GM19395 (cell line): ENCODE results near the gene CRKL.
"Not testable (repeated sequence)": the region's sequence is repeated elsewhere in the genome, so short reads cannot be mapped to it uniquely, and the experiment has no call there.

ENCODE experiments used
- ATAC-seq: cut with Tn5 transposase; IDR thresholded peaks from one replicate; pipeline ENCODE4 v1.9.1; 2021; ENCODE audit warnings: mild to moderate bottlenecking, moderate library complexity; ENCODE audit not compliant: unreplicated experiment

The CRKL gene

DNA sequence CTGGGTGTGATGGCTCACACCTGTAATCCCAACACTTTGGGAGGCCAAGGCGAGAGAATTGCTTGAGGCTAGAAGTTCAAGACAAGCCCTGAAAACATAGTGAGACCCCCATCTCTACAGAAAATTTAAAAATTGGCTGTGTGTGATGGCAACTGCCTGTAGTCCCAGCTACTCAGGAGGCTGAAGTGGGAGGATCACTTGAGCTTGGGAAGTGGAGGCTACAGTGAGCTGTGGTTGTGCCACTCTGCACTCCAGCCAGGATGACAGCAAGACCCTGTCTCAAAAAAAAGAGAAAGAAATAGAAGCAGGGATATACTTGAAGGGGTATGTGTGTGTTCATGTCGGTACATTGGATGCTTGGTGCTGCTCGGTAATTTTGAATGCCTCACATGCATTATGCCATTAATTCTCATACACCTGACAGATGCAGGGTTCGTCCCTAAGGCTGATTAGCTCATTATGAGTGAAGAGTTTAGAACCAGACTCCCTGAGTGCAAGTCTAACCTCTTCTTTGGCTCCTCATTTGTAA lies 14.0 kb downstream of the CRKL start:
- ATAC-seq: no peak

DNA sequence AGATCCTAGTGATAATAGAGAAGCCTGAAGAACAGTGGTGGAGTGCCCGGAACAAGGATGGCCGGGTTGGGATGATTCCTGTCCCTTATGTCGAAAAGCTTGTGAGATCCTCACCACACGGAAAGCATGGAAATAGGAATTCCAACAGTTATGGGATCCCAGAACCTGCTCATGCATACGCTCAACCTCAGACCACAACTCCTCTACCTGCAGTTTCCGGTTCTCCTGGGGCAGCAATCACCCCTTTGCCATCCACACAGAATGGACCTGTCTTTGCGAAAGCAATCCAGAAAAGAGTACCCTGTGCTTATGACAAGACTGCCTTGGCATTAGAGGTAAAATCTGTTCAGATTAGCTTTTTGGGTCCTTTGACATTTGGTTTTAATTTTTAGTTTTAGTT lies 16.7 kb downstream of the CRKL start:
- no peak for ATAC-seq

DNA sequence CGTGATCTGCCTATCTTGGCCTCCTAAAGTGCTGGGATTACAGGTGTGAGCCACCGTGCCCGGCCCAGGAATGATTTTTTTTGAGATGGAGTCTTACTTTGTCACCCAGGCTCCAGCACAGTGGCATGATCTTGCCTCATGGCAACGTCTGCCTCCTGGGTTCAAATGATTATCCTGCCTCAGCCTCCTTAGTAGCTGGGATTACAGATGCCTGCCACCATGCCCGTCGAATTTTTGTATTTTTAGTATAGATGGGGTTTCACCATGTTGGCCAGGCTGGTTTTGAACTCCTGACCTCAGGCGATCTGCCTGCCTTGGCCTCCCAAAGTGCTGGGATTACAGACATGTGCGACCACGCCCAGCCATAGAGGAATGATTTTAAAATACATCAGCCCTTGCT lies 17.8 kb downstream of the CRKL start:
- ATAC-seq: not testable (repeated sequence)

DNA sequence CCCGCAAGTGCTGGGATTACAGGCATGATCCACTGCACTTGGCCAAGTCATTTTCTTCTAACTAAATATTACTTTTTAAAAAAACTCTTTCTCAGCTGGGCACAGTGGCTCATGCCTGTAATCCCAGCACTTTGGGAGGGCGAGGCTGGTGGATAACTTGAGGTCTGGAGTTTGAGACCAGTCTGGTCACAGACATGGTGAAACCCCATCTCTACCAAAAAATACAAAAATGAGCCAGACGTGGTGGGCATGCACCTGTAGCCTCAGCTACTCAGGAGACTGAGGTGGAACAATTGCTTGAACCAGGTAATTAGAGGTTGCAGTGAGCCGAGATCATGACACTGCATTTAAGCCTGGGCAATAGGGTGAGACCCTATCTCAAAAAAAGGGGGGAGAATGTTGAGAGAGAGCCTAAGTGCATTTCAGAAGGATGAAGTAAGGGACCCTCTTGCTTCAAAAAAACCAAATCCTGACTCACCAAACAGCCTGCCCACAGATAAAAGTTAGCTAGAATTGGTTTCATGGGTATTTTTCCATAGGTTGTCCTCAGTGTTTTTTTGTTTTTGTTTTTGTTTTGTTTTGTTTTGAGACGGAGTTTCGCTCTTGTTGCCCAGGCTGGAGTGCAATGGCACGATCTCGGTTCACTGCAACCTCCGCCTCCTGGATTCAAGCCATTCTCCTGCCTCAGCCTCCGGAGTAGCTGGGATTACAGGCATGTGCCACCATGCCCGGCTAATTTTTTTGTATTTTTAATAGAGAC lies 18.8 kb downstream of the CRKL start:
- not testable (repeated sequence) for ATAC-seq

- ATAC-seq: no peak
These were observed 20.0 kb downstream of the CRKL start for GRCh38 chr22:20937031-20937793.

DNA sequence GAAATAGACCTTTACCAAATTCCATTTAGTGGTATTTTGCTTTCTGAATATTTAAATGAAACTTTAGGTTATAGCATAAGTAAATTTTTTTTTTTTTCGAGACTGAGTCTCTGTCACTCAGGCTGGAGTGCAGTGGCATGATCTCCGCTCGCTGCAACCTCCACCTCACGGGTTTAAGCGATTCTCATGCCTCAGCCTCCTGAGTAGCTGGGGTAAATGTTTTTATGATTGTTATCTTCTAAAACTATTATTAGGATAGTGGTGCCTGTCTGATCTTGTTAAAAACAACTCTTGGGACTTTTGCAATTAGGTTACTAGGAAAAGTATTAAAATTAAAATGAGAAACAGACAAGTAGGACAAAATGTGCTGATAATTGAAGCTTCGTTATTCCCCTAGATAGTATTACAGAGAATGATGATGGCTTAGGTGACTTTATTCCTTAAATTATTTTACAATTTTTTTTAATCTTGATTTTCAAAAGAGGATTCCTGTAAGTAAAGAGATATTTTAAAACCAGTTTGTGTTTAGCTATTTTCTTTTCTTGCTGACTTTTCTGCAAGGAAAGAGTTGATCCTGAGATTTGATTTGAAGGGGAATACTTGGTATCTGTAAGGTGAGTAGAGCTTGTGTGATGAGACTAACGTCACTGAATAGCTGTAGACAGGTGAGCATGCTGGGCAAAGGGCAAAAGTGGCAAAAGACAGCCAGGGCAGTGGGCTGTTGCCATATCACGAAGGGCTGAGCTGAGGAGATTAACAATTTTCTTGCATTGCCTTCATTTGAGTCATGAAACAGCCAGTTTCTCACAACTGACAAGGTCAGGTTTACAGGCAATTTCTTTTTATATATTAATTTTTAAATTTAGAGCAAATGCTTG lies 20.8 kb downstream of the CRKL start:
- no peak for ATAC-seq

- not testable (repeated sequence) for ATAC-seq
These were observed 22.4 kb downstream of the CRKL start for GRCh38 chr22:20939457-20940185.

- no peak for ATAC-seq
These were observed 23.0 kb downstream of the CRKL start for GRCh38 chr22:20940186-20940651.

GRCh38 chr22:20940904-20941385 lies 23.7 kb downstream of the CRKL start:
- ATAC-seq: no peak

DNA sequence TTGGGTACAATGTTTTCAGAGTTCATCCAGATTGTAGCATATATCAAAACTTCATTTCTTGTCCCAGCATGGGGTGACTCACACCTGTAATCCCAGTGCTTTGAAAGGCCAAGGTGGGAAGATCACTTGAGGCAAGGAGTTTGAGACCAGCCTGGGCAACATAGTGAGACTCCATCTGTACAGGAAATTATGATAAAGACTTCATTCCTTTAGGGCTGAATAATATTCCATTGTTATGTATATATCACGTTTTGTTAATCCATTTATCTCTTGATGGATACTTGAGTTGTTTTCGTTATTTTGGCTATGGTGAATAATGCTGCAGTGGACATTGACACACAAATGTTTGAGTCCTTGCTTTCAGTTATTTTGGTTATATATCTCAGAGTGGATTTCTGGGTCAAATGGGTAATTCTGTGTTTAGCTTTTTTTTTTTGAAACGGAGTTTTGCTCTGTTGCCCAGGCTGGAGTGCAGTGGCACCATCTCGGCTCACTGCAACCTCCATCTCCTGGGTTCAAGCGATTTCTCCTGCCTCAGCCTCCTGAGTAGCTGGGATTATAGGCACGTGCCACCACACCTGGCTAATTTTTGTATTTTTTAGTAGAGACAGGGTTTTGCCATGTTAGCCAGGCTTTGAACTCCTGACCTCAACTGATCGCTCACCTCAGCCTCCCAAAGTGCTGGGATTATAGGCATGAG lies 25.1 kb downstream of the CRKL start:
- not testable (repeated sequence) for ATAC-seq

DNA sequence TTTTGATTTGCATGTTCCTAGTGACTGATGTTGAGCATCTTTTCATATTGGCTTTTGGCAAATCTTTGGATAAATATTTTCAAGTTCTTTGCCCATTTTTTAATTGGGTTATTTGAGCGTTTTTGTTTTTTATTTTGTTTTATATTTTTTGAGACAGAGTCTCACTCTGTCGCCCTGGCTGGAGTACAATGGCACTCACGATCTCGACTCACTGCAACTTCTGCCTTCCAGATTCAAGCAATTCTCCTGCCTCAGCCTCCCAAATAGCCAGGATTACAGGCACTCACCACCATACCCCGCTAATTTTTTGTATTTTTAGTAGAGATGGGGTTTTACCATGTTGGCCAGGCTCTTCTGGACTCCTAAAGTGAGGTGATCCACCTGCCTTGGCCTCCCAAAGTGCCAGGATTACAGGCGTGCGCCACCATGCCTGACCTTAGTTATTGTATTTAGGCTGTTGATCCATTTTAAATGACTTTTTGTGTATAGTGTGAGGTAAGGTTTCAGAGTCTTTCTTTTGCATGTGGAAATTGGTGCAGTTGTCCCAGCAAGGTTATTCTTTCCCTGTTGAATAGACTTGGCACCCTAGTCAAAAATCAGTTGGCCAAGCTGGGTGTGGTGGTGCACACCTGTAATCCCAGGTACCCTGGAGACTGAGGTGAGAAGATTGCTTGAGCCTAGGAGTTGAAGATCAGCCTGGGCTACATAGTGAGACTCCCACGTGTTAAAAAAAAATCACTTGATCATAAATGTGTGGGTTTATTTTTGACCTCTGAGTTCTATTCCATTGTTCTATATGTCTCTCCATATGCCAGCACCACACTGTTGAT lies 26.1 kb downstream of the CRKL start:
- no peak for ATAC-seq

- no peak for ATAC-seq
These were observed 26.8 kb downstream of the CRKL start for GRCh38 chr22:20944042-20944441.

DNA sequence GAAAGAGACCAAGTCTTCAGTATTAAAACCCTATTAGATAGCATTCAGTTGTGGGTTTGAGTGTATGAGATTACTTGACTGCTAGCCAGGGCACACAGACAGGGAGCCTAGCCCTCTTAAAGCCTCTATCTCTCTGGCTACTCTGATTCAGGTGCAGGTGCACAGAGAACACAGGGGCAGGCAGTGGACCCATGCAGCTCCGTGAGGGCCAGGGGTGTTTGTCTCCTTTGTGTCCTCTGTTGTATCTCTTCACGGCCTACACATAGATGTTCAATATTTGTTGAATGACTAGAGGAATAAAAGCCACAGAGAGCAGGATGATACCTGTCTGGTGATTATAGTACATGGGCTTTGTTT lies 28.3 kb downstream of the CRKL start:
- no peak for ATAC-seq

- ATAC-seq: no peak
These were observed 29.1 kb downstream of the CRKL start for GRCh38 chr22:20946080-20946986.

- no peak for ATAC-seq
These were observed 29.8 kb downstream of the CRKL start for GRCh38 chr22:20946991-20947390.

DNA sequence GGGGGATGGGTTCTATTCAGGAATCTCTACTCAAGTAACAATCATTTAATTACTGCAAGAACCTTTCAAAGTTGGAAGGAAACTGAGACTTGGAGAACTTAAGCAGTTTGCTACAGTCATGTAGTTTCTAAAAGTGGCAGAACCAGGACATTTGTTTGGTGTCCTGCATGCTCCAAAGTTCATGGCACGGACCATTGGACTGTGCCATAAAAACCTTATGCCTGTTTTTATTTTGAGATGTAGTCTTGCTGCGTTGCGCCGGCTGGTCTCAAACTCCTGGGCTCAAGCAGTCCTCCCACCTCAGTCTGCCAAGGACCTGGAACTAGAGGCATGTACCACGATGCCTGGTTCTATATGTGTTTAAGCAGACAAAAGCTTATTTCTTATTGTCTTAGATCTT lies 31.2 kb downstream of the CRKL start:
- ATAC-seq: no peak

- ATAC-seq: no peak
These were observed 31.8 kb downstream of the CRKL start for GRCh38 chr22:20948989-20949388.

DNA sequence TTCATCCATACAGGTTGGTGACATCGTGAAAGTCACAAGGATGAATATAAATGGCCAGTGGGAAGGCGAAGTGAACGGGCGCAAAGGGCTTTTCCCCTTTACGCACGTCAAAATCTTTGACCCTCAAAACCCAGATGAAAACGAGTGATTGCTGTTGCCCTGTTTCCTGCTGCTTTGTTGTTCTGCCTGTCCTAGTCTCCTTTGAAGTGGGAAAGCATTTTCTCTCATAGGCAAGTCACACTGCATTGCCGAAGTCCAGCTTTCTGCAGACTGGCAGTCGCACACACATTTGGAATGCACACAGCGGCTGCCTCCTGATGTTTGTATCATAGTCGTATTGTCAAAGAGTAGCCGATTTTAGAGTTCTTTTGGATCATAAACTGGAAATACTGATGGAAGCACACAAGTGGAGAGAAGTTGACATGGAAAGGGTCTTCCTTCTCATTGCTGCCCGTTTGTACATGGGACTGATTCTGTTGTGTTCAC lies 32.5 kb downstream of the CRKL start:
- ATAC-seq: no peak
